Nasal cavity respiratory epithelium epithelial cell of viscerocranial mucosa (primary cell): ENCODE results near the gene TAF11L7. TPM values are rescaled to one million over a fixed set of nuclear protein-coding genes. Genes with fewer than 3 reads are reported as not detected.

Experiments used
- total RNA-seq: library from RNA; depleted of rRNA; stranded (reverse); fragments of >200 nt; gene quantifications from 2 replicates; pipeline ENCODE4 v1.2.3, GENCODE V29; 2014

Gene TAF11L7
- total RNA-seq: not detected in 2 replicates

GRCh38 chr5:17585658-17586057 lies at the start of gene TAF11L7:
TAF11L7 (minus strand) TSS chr5:17585758.

GRCh38 chr5:17634160-17634559 lies 48.6 kb upstream of the TAF11L7 start, which contains the start of gene TAF11L14:
TAF11L14 (plus strand) TSS chr5:17634460.

GRCh38 chr5:17631788-17632187 lies 46.2 kb upstream of the TAF11L7 start, which contains the start of gene TAF11L13:
TAF11L13 (plus strand) TSS chr5:17632088.

GRCh38 chr5:17610092-17610491 lies 24.5 kb upstream of the TAF11L7 start, which contains the start of gene TAF11L12:
TAF11L12 (plus strand) TSS chr5:17610392.

GRCh38 chr5:17603880-17604279 lies 18.3 kb upstream of the TAF11L7 start, which contains the start of gene TAF11L11:
TAF11L11 (plus strand) TSS chr5:17604183.

GRCh38 chr5:17597728-17598127 lies 12.2 kb upstream of the TAF11L7 start, which contains the start of gene TAF11L10:
TAF11L10 (minus strand) TSS chr5:17597828.

GRCh38 chr5:17594255-17594654 lies 8.7 kb upstream of the TAF11L7 start, which contains the start of gene TAF11L9:
TAF11L9 (minus strand) TSS chr5:17594394.

GRCh38 chr5:17590860-17591259 lies 5.3 kb upstream of the TAF11L7 start, which contains the start of gene TAF11L8:
TAF11L8 (minus strand) TSS chr5:17590960.

Other genes with a start within 250 kb of the TAF11L7 start
- not detected in 2 replicates for gene TAF11L2, start 87.5 kb downstream of the TAF11L7 start, total RNA-seq
- not detected in 2 replicates for gene TAF11L3, start 67.4 kb downstream of the TAF11L7 start, total RNA-seq
- not detected in 2 replicates for gene TAF11L4, start 64.0 kb downstream of the TAF11L7 start, total RNA-seq
- not detected in 2 replicates for gene TAF11L5, start 60.5 kb downstream of the TAF11L7 start, total RNA-seq
- gene TAF11L6, start 57.1 kb downstream of the TAF11L7 start, total RNA-seq: not detected in 2 replicates
- gene TAF11L8, start 5.2 kb upstream of the TAF11L7 start, total RNA-seq: not detected in 2 replicates
- gene TAF11L9, start 8.6 kb upstream of the TAF11L7 start, total RNA-seq: not detected in 2 replicates
- gene TAF11L10, start 12.1 kb upstream of the TAF11L7 start, total RNA-seq: not detected in 2 replicates
- not detected in 2 replicates for gene TAF11L11, start 18.4 kb upstream of the TAF11L7 start, total RNA-seq
- gene TAF11L12, start 24.6 kb upstream of the TAF11L7 start, total RNA-seq: not detected in 2 replicates
- not detected in 2 replicates for gene TAF11L13, start 46.3 kb upstream of the TAF11L7 start, total RNA-seq
- gene TAF11L14, start 48.7 kb upstream of the TAF11L7 start, total RNA-seq: not detected in 2 replicates